Activated T-cell treated with anti-CD3 and anti-CD28 coated beads, Interleukin-2, amount 50 U/mL, for 4 hours (primary cell): ENCODE data around the gene KLHL11. TPM values are rescaled to one million over a fixed set of nuclear protein-coding genes. Genes with fewer than 3 reads are reported as not detected.
A peak's percentile ranks its signal among the peaks of the same experiment; 100 is the strongest.
"Not testable (repeated sequence)": the region's sequence is repeated elsewhere in the genome, so short reads cannot be mapped to it uniquely, and the experiment has no call there.

Experiments
- ATAC-seq, 2 donors: fragments of 200-7000 bp; cut with Tn5 transposase; one replicate each; pipeline ENCODE4 v1.10.0; 2021
- DNase-seq: peaks from one replicate; pipeline ENCODE4 v3.0.0-alpha.2; 2020
- H3K27me3 Mint-ChIP-seq: one replicate; pipeline ENCODE4 v1.8.0; 2021; ENCODE audit warnings: low read depth, mixed read lengths
- H3K36me3 Mint-ChIP-seq: one replicate; pipeline ENCODE4 v1.8.0; 2022; ENCODE audit warnings: mixed read lengths; ENCODE audit not compliant: insufficient read depth
- H3K4me1 Mint-ChIP-seq: one replicate; pipeline ENCODE4 v1.8.0; 2021; ENCODE audit warnings: low read depth, mixed read lengths
- H3K4me3 Mint-ChIP-seq: one replicate; pipeline ENCODE4 v1.8.0; 2021; ENCODE audit warnings: mild to moderate bottlenecking, moderate library complexity, mixed read lengths
- H3K9me3 Mint-ChIP-seq: one replicate; pipeline ENCODE4 v1.8.0; 2021; ENCODE audit warnings: mixed read lengths
- total RNA-seq, 3 donors: library from RNA; stranded (reverse); gene quantifications; one replicate each; pipeline ENCODE4 v1.2.1, GENCODE V29; 2021

KLHL11 gene
- total RNA-seq, 3 donors from 2014 or later = 27.7 to 31.2 (median 30.3) TPM

DNA sequence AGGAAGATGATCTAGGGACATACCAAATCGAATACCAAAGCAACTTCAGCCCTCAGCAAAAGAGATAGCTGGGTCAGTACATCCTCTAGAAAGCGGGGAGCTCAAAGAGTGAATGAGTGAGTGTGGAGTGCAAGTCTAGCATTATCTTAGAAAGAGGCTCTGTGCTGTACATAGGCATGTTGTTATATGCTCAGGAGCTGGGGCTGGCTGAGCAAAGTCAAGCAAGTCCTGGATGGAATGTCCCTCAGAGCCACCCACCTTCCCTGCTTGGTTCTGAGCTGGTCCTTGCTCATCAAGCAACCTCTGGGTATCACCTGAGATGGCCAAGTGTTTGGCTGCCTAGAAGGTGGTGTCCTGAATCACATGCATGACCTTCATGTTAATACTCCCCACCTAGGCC, 4.9 kb upstream of the KLHL11 start:
- Mint-ChIP-seq H3K9me3 (no peaks in the 10 kb centered on the region), H3K4me1 (peaks cover 16% of the 10 kb centered on the region), H3K27me3 (no peaks in the 10 kb centered on the region), H3K36me3 (peaks cover 38% of the 10 kb centered on the region), H3K4me3 (no peak overlapping the region)
- ATAC-seq (no peak), DNase-seq (no peak)

DNA sequence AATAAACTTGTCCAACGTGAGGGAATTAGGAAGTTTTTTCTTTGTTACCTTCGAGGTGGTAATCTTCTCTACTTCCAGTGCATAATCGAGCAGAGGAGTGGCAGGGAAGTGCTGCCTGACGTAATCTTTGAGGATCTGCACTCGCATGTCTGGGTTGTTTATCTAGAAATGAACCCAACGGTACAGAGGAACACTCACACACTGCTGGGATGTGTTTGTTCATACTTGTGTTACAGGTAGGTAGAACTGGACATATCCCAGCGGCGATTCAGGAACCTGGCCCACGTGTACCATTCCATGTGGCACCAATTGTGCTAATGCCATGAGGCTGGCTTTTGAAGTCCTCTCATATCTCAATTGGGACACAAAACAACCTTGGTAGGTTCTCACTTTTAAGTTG, 4.2 kb upstream of the KLHL11 start:
- DNase-seq (no peak), ATAC-seq (no peak)
- no peak overlapping the region for H3K4me3 Mint-ChIP-seq
- no peaks in the 10 kb centered on the region for H3K9me3 Mint-ChIP-seq
- H3K36me3 Mint-ChIP-seq = peaks cover 38% of the 10 kb centered on the region
- H3K27me3 Mint-ChIP-seq = no peaks in the 10 kb centered on the region
- H3K4me1 Mint-ChIP-seq = peaks cover 16% of the 10 kb centered on the region

DNA sequence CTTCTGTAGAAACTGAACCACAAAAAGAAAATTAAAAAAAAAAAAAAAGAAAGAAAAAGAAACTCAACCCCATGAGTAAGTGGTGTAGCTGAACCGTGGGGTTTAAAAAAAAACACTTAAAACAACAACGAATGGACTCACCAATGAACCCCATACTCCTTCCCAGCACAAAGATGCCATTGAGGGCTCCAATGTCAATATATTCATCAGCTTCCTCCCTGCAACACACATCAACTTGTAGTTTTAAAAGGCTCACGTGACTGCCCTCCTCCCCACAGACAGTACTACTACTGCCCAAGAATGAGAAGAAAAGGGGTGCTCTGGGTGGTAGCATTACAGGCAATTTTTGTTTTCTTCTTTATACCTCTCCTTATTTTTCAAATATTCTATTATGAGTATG, 3.3 kb upstream of the KLHL11 start:
- no peak for ATAC-seq
- Mint-ChIP-seq H3K4me1 (peaks cover 16% of the 10 kb centered on the region), H3K27me3 (no peaks in the 10 kb centered on the region), H3K9me3 (no peaks in the 10 kb centered on the region), H3K4me3 (no peak overlapping the region), H3K36me3 (peaks cover 38% of the 10 kb centered on the region)
- DNase-seq = no peak

DNA sequence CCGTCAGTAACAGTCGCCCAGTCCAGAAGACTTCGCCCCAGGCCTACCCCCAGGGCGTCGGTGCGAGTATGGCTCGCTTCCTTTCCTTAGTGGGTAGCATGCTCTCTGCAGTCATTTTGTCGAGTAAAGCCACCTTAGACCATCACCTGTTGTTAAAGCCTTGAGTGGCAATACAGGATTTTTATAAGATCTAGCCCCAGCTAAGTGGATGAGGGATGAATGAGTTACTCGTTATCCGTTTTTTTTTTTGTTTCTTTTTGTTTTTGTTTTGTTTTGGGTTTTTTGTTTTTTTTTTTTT, 322 bp upstream of the KLHL11 start:
- ATAC-seq = no peak
- Mint-ChIP-seq H3K27me3 (no peaks in the 10 kb centered on the region), H3K9me3 (no peaks in the 10 kb centered on the region), H3K4me1 (peaks cover 29% of the 10 kb centered on the region), H3K36me3 (peaks cover 18% of the 10 kb centered on the region), H3K4me3 (no peak overlapping the region)
- no peak for DNase-seq

DNA sequence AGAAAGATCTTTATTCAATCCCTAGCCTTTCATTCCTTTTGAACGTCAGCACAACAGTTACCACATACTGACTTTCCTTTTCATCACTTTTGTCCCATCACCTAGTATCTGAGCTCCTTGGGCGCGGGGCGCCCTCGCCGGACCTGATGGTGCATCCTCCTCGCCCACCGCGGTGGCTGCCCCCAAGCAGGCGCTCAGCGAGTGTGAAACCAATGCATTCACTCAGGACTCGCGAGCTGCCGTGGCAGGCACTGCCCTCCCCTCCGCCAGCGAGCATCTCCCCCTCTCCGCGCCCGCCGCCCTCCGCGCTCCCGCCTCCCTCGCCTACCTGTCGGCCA, 756 bp downstream of the KLHL11 start:
- ATAC-seq (no peak), DNase-seq (peak; percentile 60)
- Mint-ChIP-seq H3K4me1 (peaks cover 37% of the 10 kb centered on the region), H3K36me3 (peaks cover 15% of the 10 kb centered on the region), H3K4me3 (no peak overlapping the region), H3K27me3 (no peaks in the 10 kb centered on the region), H3K9me3 (no peaks in the 10 kb centered on the region)

DNA sequence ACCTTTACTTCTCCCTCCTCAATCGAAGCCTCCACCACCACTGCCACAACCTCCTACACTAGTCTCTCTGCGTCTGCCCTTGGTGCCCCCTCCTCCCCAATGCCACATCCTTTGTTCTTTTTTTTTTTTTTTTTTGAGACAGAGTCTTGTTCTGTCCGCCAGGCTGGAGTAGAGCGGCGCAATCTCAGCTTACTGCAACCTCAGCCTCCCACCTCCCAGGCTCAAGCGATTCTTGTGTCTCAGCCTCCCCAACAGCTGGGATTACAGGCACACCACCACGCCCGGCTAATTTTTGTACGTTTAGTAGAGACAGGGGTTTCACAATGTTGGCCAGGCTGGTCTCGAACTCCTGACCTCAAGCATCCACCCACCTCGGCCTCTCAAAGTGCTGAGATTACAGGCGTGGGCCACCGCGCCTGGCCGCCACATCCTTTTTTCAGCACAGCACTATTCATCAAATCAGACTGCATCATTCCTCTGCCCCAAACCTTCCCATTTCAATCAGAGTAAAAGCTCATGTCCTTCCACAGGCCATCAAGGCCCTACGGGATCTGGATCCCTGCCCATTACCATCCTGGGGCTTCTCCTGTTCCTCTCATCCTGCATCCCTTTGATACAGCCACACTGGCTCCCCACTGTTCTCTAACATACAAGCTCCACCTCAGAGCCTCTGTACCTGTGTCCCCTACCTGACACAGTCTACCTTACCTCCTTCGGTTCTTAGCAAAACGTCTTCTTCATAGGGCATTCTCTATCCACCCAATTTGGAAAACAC, 2.0 kb downstream of the KLHL11 start:
- no peaks in the 10 kb centered on the region for H3K27me3 Mint-ChIP-seq
- ATAC-seq (no peak), DNase-seq (no peak)
- no peak overlapping the region for H3K4me3 Mint-ChIP-seq
- no peaks in the 10 kb centered on the region for H3K9me3 Mint-ChIP-seq
- H3K36me3 Mint-ChIP-seq = peaks cover 8% of the 10 kb centered on the region
- H3K4me1 Mint-ChIP-seq = peaks cover 29% of the 10 kb centered on the region

DNA sequence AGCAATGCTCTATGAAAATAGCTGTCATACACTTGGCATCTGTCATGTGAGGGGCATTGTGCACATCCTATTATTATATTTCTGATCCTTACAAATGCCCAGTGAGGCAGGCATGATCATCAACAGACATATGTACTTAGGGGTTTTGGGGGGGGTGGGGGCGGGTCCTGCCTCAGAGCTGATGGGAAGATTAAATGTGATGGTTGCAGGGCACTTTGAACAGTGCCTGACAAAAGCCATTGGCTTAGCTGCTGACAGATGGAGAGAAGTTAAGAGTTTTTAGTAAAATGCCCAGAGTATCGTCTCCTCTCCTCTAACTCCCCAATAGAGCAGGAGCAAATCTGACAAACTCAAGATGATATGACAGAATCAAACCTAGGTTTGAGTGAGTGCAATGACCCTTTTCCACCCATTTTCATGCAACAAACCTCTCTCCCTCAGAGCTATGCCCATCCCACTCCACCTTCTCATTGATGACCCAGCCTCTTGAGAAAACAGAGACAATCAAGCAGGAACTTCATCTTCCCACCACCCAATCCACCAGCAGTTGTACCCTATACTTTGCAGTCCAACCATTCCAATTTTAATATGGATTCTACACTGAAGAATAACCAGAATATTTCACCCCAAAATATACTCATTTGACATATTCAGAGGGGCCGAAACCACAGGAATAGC, 4.8 kb downstream of the KLHL11 start:
- Mint-ChIP-seq H3K27me3 (no peaks in the 10 kb centered on the region), H3K4me1 (peaks cover 23% of the 10 kb centered on the region), H3K4me3 (no peak overlapping the region), H3K9me3 (no peaks in the 10 kb centered on the region), H3K36me3 (no peaks in the 10 kb centered on the region)
- ATAC-seq = no peak
- DNase-seq = no peak

DNA sequence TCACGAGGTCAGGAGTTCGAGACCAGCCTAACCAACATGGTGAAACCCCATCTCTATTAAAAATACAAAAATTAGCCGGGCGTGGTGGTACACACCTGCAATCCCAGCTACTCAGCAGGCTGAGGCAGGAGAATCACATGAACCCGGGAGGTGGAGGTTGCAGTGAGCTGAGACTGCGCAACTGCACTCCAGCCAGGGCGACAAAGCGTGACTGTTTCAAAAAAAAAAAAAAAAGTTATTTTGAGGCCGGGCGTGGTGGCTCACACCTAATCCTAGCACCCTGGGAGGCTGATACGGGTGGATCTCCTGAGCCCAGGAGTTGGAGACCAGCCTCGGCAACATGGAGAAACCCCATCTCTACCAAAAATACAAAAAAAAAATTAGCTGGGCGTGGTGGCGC, 13.8 kb downstream of the KLHL11 start:
- Mint-ChIP-seq H3K4me1 (peaks cover 26% of the 10 kb centered on the region), H3K36me3 (peaks cover 18% of the 10 kb centered on the region)
- H3K9me3 Mint-ChIP-seq, H3K27me3 Mint-ChIP-seq, DNase-seq, ATAC-seq, H3K4me3 Mint-ChIP-seq: not testable (repeated sequence)

DNA sequence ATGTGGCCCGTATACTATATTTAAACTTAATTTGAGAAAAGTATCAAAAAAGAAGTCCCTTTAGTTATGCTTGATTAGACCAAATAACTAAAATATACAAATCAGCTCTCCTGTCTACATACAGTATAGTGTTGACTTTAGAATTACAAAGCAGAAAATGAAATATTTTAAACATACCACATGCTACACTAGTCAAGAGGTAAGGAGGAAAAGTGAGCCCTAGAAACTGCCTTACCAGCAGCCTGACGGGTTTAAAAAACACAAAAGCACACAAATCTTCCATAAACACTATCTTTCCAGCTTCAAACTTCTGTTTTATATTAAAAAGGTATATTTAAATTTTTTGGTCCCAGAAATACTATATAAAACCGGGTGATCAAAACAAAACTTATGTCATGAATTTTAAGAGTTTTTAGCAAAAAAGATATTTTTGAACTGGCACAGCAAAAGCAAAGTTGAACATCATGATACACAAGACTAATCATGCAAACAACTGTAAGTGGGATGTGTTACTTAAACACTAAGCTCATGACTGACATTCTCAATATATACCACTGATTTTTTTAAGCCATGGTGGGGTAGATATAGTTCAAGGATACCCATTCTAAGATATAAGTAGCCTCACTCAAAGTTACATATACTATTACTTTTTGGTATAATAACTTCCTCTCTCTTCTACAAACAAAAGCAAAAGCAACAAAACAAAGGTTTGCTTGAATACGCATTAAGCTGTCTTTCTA, 15.8 kb downstream of the KLHL11 start:
- peaks cover 16% of the 10 kb centered on the region for H3K36me3 Mint-ChIP-seq
- DNase-seq (no peak), ATAC-seq (no peak)
- no peak overlapping the region for H3K4me3 Mint-ChIP-seq
- H3K27me3 Mint-ChIP-seq = no peaks in the 10 kb centered on the region
- H3K9me3 Mint-ChIP-seq = no peaks in the 10 kb centered on the region
- peaks cover 26% of the 10 kb centered on the region for H3K4me1 Mint-ChIP-seq

DNA sequence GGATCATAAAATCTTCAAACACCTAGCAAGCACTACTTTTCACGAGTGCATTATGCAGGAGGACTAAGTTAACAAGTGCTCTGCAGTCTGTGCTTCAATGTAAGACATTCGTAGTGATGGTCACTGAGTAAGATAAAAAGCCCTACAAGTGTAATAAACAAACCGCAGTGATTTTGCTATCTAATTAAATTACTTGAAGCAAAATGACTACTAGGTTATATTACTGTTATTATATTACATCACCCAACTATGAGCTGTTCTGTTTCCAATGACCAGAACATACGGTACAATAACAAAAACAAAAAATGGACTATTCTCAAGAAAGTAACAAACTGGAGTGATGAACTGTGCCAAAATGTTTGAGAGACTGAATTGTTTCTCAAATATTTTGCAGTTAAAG, 16.4 kb downstream of the KLHL11 start:
- Mint-ChIP-seq H3K4me3 (no peak overlapping the region), H3K27me3 (no peaks in the 10 kb centered on the region), H3K36me3 (peaks cover 16% of the 10 kb centered on the region), H3K9me3 (no peaks in the 10 kb centered on the region), H3K4me1 (peaks cover 26% of the 10 kb centered on the region)
- DNase-seq (no peak), ATAC-seq (no peak)

DNA sequence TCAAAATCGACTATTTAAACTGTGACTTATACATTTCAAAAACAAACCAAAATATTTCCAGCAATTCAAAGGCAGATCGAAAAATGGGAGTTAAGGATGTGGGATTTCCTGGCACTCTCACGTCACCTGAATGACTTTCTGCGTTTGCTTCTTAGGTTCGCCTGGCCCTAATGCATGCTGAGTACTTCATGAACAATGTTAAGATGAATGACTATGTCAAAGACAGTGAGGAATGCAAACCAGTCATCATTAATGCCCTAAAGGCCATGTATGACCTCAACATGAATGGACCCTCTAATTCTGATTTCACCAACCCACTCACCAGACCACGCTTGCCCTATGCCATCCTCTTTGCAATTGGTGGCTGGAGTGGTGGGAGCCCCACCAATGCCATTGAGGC, 20.3 kb downstream of the KLHL11 start:
- peaks cover 6% of the 10 kb centered on the region for H3K36me3 Mint-ChIP-seq
- DNase-seq = no peak
- no peaks in the 10 kb centered on the region for H3K9me3 Mint-ChIP-seq
- ATAC-seq = no peak
- H3K4me3 Mint-ChIP-seq = no peak overlapping the region
- H3K4me1 Mint-ChIP-seq = peaks cover 5% of the 10 kb centered on the region
- H3K27me3 Mint-ChIP-seq = no peaks in the 10 kb centered on the region

DNA sequence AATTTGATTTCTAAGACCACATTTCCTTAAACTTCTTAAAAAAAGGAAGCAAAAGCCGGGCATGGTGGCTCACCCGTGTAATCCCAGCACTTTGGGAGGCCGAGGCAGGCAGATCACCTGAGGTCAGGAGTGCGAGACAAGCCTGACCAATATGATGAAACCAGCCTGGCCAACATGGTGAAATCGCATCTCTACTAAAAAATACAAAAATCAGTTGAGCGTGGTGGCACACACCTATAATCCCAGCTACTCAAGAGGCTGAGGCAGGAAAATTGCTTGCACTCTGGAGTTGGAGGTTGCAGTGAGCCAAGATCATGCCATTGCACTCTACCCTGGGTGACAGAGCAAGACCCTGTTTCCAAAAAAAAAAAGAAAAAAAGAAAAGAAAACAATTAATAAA, 24.4 kb downstream of the KLHL11 start:
- H3K9me3 Mint-ChIP-seq, H3K27me3 Mint-ChIP-seq, H3K36me3 Mint-ChIP-seq, H3K4me3 Mint-ChIP-seq, ATAC-seq, DNase-seq, H3K4me1 Mint-ChIP-seq: not testable (repeated sequence)

DNA sequence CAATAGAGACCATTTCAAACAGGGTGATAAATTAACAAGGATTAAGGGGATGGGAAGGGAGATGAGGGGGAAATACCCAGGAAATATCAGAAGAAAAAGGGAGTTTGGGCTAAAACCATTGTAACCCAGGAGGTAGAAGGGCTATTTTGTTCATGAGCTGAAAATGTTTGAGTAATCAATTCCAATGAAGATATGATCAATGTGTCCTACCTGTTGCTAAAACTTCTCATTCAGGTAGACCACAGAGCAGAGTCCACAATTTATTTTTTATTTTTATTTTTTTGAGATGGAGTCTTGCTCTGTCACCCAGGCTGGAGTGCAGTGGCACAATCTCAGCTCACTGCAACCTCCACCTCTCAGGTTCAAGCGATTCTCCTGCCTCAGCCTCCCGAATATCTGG, 25.8 kb downstream of the KLHL11 start:
- H3K9me3 Mint-ChIP-seq, H3K4me3 Mint-ChIP-seq, ATAC-seq, H3K36me3 Mint-ChIP-seq, DNase-seq, H3K27me3 Mint-ChIP-seq: not testable (repeated sequence)
- peaks cover 14% of the 10 kb centered on the region for H3K4me1 Mint-ChIP-seq

DNA sequence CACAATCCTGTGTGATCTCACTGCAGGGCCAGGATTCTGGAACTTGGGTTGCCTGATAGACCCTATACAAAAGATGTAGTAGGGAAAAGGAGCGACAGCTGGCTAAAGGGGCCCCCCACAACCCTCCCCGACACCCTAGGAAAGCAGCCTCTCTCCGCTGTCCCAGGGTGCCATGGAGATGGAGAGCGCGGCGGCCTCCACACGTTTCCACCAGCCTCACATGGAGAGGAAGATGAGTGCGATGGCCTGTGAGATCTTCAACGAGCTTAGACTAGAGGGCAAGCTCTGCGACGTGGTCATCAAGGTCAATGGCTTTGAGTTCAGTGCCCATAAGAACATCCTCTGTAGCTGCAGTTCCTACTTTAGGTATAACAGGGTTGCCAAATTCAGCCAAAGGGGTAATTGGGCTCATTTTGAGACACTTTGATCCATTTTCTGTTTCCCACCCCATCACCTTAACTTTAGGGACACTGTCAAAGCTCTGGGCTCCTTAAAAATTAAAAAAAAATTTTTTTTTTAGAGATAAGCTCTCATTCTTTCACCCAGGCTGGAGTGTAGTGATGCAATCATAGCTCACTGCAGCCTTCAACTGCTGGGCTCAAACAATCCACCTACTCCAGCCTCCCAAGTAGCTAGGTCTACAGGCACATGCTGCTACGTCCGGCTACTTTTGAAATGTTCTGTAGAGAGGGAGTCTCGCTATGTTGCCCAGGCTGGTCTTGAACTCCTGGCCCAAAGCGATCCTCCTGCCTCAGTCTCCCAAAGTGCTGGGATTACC, 27.3 kb downstream of the KLHL11 start, which contains the start of gene KLHL10:
TSS of gene KLHL10 (plus strand) at position 65 of the 778 bp plus-strand sequence. CDS start at position 173, 108 bp downstream.
- no peak for DNase-seq
- H3K36me3 Mint-ChIP-seq = no peaks in the 10 kb centered on the region

More for the DNA sequence above, 27.3 kb downstream of the KLHL11 start, which contains the start of gene KLHL10:
- ATAC-seq = no peak
- Mint-ChIP-seq H3K27me3 (no peaks in the 10 kb centered on the region), H3K4me3 (peak within 1 kb of the TSS; percentile 82), H3K9me3 (no peaks in the 10 kb centered on the region), H3K4me1 (peaks cover 14% of the 10 kb centered on the region)
